ENCODE data around the gene RABL2A.
"Not testable (repeated sequence)": the region's sequence is repeated elsewhere in the genome, so short reads cannot be mapped to it uniquely, and the experiment has no call there.

Gene RABL2A

GRCh38 chr2:113597164-113597563 lies 29.9 kb upstream of the RABL2A start:
- not testable (repeated sequence) for H3K4me3 ChIP-seq (ENCODE audit: insufficient read depth, low read depth, low read length); H3K36me3 ChIP-seq (ENCODE audit: control insufficient read depth, insufficient read depth, low read length); H3K4me1 ChIP-seq (ENCODE audit: control insufficient read depth, insufficient read depth, low read length); H3K27ac ChIP-seq (ENCODE audit: insufficient read depth, low read depth, low read length, poor library complexity, severe bottlenecking); H3K27me3 ChIP-seq (ENCODE audit: control insufficient read depth, insufficient read depth, low read length, poor library complexity, severe bottlenecking); H3K9me3 ChIP-seq (ENCODE audit: control insufficient read depth, low read length)
- WGBS, 2 experiments = 97 to 98% methylated on average over 5 of the region's 10 CpGs

GRCh38 chr2:113597572-113597971 lies 29.5 kb upstream of the RABL2A start:
- not testable (repeated sequence) for H3K4me1 ChIP-seq (ENCODE audit: control insufficient read depth, insufficient read depth, low read length); H3K4me3 ChIP-seq (ENCODE audit: insufficient read depth, low read depth, low read length); H3K36me3 ChIP-seq (ENCODE audit: control insufficient read depth, insufficient read depth, low read length); H3K27ac ChIP-seq (ENCODE audit: insufficient read depth, low read depth, low read length, poor library complexity, severe bottlenecking); H3K27me3 ChIP-seq (ENCODE audit: control insufficient read depth, insufficient read depth, low read length, poor library complexity, severe bottlenecking); H3K9me3 ChIP-seq (ENCODE audit: control insufficient read depth, low read length)
- 90% methylated on average over 5 of the region's 9 CpGs for WGBS, 2 experiments

- 94 to 95% methylated on average over 9 of the region's 13 CpGs for WGBS, 2 experiments
- H3K27ac ChIP-seq (ENCODE audit: insufficient read depth, low read depth, low read length, poor library complexity, severe bottlenecking); H3K36me3 ChIP-seq (ENCODE audit: control insufficient read depth, insufficient read depth, low read length); H3K4me1 ChIP-seq (ENCODE audit: control insufficient read depth, insufficient read depth, low read length); H3K9me3 ChIP-seq (ENCODE audit: control insufficient read depth, low read length); H3K27me3 ChIP-seq (ENCODE audit: control insufficient read depth, insufficient read depth, low read length, poor library complexity, severe bottlenecking); H3K4me3 ChIP-seq (ENCODE audit: insufficient read depth, low read depth, low read length): not testable (repeated sequence)
Measured at GRCh38 chr2:113598180-113598579, 28.9 kb upstream of the RABL2A start.

GRCh38 chr2:113598738-113599137 lies 28.3 kb upstream of the RABL2A start:
- not testable (repeated sequence) for H3K27ac ChIP-seq (ENCODE audit: insufficient read depth, low read depth, low read length, poor library complexity, severe bottlenecking); H3K4me3 ChIP-seq (ENCODE audit: insufficient read depth, low read depth, low read length); H3K9me3 ChIP-seq (ENCODE audit: control insufficient read depth, low read length); H3K27me3 ChIP-seq (ENCODE audit: control insufficient read depth, insufficient read depth, low read length, poor library complexity, severe bottlenecking); H3K4me1 ChIP-seq (ENCODE audit: control insufficient read depth, insufficient read depth, low read length); H3K36me3 ChIP-seq (ENCODE audit: control insufficient read depth, insufficient read depth, low read length)
- WGBS, 2 experiments = 84 to 96% methylated on average over 3 of the region's 9 CpGs

GRCh38 chr2:113599208-113599607 lies 27.9 kb upstream of the RABL2A start:
- H3K4me1 ChIP-seq (ENCODE audit: control insufficient read depth, insufficient read depth, low read length); H3K9me3 ChIP-seq (ENCODE audit: control insufficient read depth, low read length); H3K27ac ChIP-seq (ENCODE audit: insufficient read depth, low read depth, low read length, poor library complexity, severe bottlenecking); H3K4me3 ChIP-seq (ENCODE audit: insufficient read depth, low read depth, low read length); H3K27me3 ChIP-seq (ENCODE audit: control insufficient read depth, insufficient read depth, low read length, poor library complexity, severe bottlenecking); H3K36me3 ChIP-seq (ENCODE audit: control insufficient read depth, insufficient read depth, low read length): not testable (repeated sequence)
- WGBS, 2 experiments = 100% methylated on average over 1 of the region's 2 CpGs; no CpG with 5 or more reads in 1 of the 2 experiments

GRCh38 chr2:113602040-113602769 lies 24.9 kb upstream of the RABL2A start:
- 95 to 96% methylated on average over 51 of the region's 51 CpGs for whole genome bisulfite sequencing, 2 experiments
- not testable (repeated sequence) for H3K9me3 ChIP-seq (ENCODE audit: control insufficient read depth, low read length); H3K36me3 ChIP-seq (ENCODE audit: control insufficient read depth, insufficient read depth, low read length); H3K27me3 ChIP-seq (ENCODE audit: control insufficient read depth, insufficient read depth, low read length, poor library complexity, severe bottlenecking); H3K4me3 ChIP-seq (ENCODE audit: insufficient read depth, low read depth, low read length); H3K27ac ChIP-seq (ENCODE audit: insufficient read depth, low read depth, low read length, poor library complexity, severe bottlenecking); H3K4me1 ChIP-seq (ENCODE audit: control insufficient read depth, insufficient read depth, low read length)

GRCh38 chr2:113602869-113603466 lies 24.1 kb upstream of the RABL2A start:
- peak overlapping the region; percentile 62 for H3K4me3 ChIP-seq (ENCODE audit: insufficient read depth, low read depth, low read length)
- peak overlapping the region; percentile 44 for H3K27ac ChIP-seq (ENCODE audit: insufficient read depth, low read depth, low read length, poor library complexity, severe bottlenecking)
- no peaks in the 10 kb centered on the region for H3K36me3 ChIP-seq (ENCODE audit: control insufficient read depth, insufficient read depth, low read length)
- no peaks in the 10 kb centered on the region for H3K27me3 ChIP-seq (ENCODE audit: control insufficient read depth, insufficient read depth, low read length, poor library complexity, severe bottlenecking)
- H3K4me1 ChIP-seq (ENCODE audit: control insufficient read depth, insufficient read depth, low read length) = no peaks in the 10 kb centered on the region
- WGBS, 2 experiments = 54 to 68% methylated on average over 2 of the region's 2 CpGs
- no peaks in the 10 kb centered on the region for H3K9me3 ChIP-seq (ENCODE audit: control insufficient read depth, low read length)

- not testable (repeated sequence) for H3K4me1 ChIP-seq (ENCODE audit: control insufficient read depth, insufficient read depth, low read length); H3K9me3 ChIP-seq (ENCODE audit: control insufficient read depth, low read length); H3K36me3 ChIP-seq (ENCODE audit: control insufficient read depth, insufficient read depth, low read length); H3K27me3 ChIP-seq (ENCODE audit: control insufficient read depth, insufficient read depth, low read length, poor library complexity, severe bottlenecking)
- 1 to 2% methylated on average over 84 of the region's 84 CpGs for WGBS, 2 experiments
- peak overlapping the region; percentile 80 for H3K27ac ChIP-seq (ENCODE audit: insufficient read depth, low read depth, low read length, poor library complexity, severe bottlenecking)
- peak overlapping the region; percentile 62 for H3K4me3 ChIP-seq (ENCODE audit: insufficient read depth, low read depth, low read length)
Measured at GRCh38 chr2:113603467-113604084, 23.5 kb upstream of the RABL2A start.

GRCh38 chr2:113604085-113604477 lies 23.0 kb upstream of the RABL2A start:
- 2 to 5% methylated on average over 20 of the region's 20 CpGs for WGBS, 2 experiments
- not testable (repeated sequence) for H3K27me3 ChIP-seq (ENCODE audit: control insufficient read depth, insufficient read depth, low read length, poor library complexity, severe bottlenecking); H3K9me3 ChIP-seq (ENCODE audit: control insufficient read depth, low read length); H3K4me1 ChIP-seq (ENCODE audit: control insufficient read depth, insufficient read depth, low read length); H3K36me3 ChIP-seq (ENCODE audit: control insufficient read depth, insufficient read depth, low read length)
- Histone ChIP-seq H3K4me3 (ENCODE audit: insufficient read depth, low read depth, low read length) (peak overlapping the region; percentile 56), H3K27ac (ENCODE audit: insufficient read depth, low read depth, low read length, poor library complexity, severe bottlenecking) (peak overlapping the region; percentile 80)

GRCh38 chr2:113604661-113605060 lies 22.4 kb upstream of the RABL2A start:
- H3K27ac ChIP-seq (ENCODE audit: insufficient read depth, low read depth, low read length, poor library complexity, severe bottlenecking); H3K27me3 ChIP-seq (ENCODE audit: control insufficient read depth, insufficient read depth, low read length, poor library complexity, severe bottlenecking): not testable (repeated sequence)
- 90 to 92% methylated on average over 5 of the region's 5 CpGs for WGBS, 2 experiments

More at GRCh38 chr2:113604661-113605060, 22.4 kb upstream of the RABL2A start:
- not testable (repeated sequence) for H3K4me3 ChIP-seq (ENCODE audit: insufficient read depth, low read depth, low read length); H3K9me3 ChIP-seq (ENCODE audit: control insufficient read depth, low read length); H3K36me3 ChIP-seq (ENCODE audit: control insufficient read depth, insufficient read depth, low read length); H3K4me1 ChIP-seq (ENCODE audit: control insufficient read depth, insufficient read depth, low read length)
